Suppressor macrophage (primary cell): ENCODE results near the gene CHCHD6.
A peak's percentile ranks its signal among the peaks of the same experiment; 100 is the strongest.

Experiments used
- DNase-seq, 4 experiments: peaks; one replicate each; pipeline ENCODE4 v3.0.0-alpha.2; 2020 to 2022
- total RNA-seq, 17 experiments: gene quantifications; one replicate each; lab custom pipeline; 2026; ENCODE audit warnings: mixed read lengths in 6 of 17, inconsistent platforms in 3 of 17; lab: John Stamatoyannopoulos, UW

Gene CHCHD6, protein sequence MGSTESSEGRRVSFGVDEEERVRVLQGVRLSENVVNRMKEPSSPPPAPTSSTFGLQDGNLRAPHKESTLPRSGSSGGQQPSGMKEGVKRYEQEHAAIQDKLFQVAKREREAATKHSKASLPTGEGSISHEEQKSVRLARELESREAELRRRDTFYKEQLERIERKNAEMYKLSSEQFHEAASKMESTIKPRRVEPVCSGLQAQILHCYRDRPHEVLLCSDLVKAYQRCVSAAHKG
- total RNA-seq: 1.2 to 5.9 (median 3.4) reads per million in 17 experiments

DNA sequence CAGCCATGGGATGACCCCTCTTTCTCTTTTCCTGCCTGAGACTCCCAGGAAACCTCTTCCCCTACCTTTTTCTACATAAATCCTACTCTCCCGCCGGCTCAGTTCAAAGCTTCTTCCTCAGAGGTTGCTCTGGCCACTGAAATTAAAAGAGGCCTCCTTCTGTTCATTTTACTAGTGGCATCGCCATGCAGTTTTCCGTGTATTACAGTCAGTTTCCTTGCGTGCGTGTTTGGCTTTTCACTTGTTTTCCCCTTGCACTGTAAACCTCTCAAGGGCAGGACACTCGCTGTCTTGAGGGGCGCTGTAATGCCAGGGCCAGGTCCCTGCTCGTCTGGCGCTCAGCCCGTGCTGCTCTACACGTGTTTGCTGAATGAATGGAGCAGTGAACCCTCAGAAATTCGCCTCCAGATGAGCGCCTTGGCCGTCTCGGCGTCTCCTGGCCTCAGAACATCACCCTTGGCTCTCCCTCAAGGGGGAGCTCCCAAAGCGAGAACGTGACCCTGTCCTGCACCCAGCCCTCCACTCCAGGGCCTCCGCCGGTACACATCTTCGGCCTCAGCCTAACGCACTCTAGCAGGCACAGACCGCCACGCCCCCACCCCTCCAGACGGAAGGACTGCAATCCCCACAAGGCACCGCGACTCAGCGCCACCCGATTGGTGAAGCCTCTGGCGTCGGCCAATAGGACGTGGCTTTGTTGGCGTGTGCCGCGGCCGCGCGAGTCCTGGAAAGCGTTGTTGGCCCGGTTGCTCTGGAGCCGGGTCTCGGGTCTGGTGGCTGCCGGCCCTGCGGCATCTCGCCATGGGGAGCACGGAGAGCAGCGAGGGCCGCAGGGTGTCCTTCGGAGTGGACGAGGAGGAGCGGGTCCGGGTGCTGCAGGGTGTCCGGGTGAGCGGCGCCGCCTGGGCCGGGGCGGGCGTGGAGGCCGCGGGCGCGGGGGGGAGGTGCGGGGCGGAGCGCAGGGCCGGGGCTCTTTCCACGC lies at the start of gene CHCHD6:
CHCHD6 (plus strand) TSS at position 729 of the 982 bp plus-strand sequence; CDS start at position 802, 73 bp downstream.
- DNase-seq: peak; percentile 96 to 98 (median 98)

DNA sequence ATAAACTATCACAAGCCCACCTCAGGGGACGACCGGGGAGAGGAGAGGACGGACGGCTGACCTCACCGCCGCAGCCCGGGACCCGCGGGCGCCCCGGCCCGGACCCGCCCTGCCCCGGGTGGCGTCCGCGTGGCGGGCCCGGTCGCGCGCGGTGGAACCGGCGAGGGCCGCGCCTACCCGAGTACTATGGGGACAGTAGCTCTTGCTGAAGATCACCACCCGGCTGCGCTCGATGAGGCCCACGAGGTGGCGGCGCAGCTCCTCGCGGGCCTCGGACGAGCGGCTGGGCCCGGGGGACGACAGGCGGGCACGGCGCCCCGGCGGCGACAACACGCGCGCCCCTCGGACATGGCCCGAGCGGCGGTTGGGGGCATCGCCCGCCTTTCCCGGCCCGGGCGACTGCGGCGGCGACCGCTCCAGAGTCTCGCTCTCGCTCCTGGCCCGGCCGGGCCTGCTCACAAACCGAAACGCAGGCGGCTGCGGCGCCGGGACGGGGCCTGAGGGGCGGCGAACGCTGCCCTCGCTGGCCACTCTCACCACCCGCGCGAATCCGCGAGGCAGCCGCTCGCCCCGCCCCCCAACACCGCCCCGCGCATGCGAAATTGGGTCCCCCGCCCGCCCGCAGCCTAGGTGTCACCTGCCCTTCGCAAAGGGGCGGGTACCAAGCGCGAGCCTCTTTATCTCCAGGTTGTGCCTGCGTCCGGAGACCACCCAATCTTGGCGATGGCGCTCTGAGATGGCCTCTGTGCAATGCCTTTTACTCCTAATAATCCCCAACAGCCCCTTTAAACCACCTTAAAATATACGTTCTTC lies 49.3 kb upstream of the CHCHD6 start, which contains the start of gene TXNRD3:
TXNRD3 (minus strand) TSS at position 554 of the 813 bp plus-strand sequence.
- peak; percentile 62 to 91 (median 78) for DNase-seq

DNA sequence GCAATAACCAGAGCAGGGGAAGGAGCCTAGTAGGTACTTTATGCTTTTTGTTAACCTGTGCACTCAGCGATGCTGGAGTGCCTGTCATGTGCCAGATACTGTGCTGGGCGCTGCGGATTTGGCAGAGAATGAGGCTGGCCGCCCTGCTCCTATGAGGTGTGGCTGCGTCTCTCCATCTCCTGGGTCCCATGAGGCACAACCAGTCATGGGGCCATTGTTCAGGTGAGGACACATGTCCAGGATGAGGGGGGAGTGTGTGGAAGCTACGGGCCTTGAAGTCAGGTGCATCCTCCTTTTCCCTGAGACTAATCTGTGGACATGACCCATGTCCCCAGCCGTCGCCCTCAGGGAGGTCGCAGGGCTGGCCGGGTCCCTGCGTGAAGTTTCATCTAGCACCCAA lies 48.2 kb upstream of the CHCHD6 start:
- no peak for DNase-seq

DNA sequence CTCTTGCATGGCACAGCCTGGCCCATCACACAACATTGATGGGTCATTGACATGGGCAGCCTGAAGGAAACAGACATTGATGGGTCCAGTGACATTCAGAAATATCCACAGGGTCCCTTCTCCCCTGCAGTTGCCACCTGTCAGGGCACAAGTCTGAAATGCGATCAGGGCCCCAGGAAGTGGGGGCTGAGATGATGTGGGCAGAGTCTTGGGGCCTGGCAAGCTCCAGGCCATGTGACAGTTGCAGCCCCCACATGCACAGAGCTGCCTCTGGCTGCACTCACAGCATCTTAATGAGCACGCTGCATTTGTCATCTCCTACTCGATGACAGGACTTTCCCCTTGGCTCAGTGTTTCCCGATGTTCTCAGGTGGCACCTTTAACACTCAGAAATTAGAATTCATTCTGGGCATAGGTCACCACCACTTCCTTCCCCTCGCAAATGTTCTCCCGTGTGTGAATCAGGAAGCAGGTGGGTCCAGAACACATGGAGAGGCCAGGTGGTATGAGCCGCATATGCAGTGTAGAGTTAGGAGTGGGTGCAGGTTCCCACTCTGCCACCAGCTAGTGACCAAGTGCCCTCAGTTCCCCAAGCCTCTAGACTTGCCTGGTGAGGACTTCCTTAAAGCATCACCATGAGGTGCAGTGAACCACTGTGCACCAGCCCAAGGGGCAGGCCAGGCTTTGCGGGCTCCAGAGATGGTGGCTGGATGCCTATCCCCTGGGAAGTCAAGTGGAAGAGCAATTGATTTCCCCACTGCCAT lies 47.5 kb upstream of the CHCHD6 start:
- peak in 3 of 4 experiments; percentile 26 to 49 (median 36) for DNase-seq

DNA sequence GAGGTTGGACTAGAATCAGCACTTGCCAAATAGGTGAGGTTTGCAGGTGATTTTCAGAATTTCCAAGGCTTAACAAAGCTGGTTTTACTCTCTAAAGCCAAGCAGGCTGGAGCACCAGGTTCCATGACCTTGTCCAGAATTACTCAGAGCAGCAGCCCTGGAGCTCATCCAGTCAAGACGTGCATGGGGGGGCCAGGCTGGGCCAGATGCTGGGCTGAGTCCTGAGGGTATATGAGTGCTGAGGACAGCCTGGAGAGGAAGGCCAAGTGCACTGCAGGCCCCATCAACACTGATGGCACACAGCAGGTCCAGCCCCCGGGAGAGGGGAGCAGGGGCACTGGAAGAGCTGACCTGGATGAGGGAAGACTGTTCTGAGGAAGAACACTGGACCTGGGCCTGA lies 46.1 kb upstream of the CHCHD6 start:
- no peak for DNase-seq

DNA sequence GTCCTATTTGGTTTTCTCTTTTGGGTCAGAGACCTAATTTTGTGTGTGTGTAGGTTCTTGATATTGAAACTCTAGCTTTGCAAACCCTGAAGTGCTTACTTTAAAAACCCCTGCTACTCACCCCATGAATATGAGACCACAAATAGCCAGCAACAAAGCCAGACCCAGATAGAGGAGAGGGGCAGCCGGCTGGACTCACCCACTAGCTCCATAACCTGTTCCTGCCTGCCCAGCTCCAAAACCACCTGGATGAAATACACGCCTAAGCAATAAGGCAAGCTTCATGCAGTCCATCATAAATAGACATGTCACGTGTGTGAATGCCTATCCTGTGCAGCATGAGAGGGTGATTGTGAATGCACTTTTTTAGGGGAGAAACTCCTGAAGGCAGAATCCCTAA lies 45.5 kb upstream of the CHCHD6 start:
- no peak for DNase-seq

DNA sequence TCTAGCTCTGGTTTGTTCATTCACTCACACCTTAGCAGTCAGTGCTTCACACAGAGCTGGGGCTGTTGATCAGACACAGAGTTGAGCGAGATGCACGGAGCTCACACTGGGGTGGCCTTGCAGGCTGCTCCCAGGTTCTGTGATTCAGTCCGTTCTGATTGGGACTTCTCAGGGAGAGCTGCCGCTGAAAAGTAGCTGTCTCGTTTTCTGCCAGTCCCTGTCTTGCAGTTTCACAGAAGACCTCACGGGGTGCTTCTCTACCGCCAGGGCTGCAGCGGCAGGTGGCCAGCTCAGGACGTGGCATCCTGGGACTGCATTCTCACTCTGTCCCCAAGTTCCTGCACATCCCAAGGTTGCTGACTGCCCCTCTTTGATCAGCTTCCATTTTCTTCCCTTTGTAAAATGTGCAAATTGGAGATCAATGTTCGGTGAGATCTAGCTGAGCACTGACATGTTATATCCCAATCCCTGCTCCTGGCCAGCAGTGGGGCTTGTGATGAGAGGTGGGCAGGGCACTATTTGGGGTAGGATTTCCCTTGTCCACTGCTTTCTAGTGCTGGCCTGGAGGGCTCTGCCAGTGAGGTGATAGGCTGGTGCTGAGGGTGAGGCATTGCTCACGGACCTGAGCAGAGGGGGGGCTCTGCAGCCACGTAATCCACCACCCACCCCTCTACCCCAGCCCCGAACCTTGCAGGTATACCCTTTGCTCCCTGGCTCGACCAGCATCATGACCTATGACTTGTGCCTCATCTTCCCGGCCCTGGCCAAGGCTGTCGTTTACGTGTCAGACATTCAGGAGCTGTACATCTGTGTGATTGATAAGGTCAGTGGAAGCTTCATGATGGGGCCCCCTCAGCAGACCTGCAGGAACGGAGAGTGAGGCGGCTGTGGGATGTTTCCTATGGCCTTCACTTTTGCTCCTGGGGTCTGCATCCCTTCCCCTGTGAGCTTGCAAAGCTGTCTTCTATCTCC lies 43.8 kb upstream of the CHCHD6 start:
- no peak for DNase-seq

DNA sequence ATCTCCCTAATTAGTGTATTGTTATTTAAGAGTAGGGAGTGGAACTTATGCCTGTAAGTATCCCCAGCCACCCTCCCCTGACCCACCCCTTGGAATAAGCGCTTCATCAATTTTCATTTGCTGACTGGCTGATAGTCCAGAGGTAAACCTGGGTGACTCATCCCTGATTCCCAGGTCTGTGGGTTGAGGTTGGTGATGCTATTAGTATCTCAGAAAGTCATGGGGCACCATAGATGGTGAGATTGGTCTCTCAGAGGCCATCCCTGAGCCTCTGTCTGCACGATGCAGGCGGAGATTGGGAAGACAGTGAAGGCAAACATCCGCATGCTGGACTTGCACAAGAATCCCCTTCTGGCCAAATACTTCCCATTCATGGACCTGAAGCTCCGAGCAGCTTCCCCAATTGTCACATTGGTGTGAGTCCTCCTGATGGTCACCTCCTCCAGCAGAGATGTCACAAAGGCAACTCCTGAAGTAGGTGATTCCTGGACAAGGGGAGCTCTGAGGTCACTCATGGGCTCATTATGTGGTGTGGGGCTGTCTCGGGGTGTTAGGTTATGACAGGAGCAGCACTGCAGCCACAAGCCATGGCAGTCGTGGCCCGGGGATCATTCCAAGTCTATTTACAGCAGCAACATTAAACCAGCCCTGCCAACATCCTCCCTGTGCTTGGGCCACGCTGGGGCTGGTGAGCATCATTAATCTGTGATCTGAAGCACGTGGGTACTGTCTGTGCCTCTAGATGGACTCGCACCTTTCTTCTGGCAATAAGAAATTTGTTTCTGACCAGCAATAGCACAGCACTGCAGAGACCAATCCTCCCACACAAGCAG lies 42.3 kb upstream of the CHCHD6 start:
- DNase-seq: peak; percentile 35 to 66 (median 62)

DNA sequence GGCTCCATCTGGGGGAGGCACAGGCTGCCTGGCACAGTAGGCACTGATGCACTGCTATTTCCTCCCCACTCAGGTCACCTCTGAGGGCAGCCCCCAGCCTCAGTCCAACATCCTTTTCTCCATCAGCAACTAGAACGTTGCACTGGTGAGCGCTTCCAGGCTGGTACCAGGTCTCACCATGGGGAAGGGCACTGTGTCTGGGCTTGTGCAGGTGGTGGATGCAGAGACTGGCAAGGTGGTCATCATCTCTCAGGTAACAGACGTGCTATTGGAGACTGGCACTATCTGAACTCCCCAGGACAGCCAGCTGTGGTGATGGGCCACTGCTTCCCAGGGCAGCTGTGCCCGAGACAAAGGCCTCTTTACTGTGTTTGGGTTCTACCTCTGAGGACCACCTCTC lies 40.8 kb upstream of the CHCHD6 start:
- DNase-seq: no peak

DNA sequence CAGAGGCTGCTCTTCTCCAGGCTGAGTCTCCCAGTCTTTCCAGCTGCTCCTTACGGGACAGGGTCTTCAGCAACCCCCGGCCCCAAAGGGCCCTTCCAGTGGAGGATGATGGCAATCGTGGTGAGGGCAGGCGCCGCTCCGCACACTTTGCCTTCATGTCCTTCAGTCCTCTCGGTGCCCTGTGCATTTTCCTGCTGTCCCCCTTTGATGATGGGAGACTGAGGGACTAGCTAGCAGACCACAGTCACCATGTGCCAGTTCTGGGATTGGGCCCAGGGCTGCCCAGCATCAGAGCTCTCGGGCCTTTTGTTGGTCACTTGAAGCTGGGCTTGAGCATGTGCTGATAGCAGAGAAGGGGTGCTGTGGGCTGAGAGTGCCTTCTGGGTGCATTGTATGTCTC lies 40.3 kb upstream of the CHCHD6 start:
- DNase-seq: no peak

DNA sequence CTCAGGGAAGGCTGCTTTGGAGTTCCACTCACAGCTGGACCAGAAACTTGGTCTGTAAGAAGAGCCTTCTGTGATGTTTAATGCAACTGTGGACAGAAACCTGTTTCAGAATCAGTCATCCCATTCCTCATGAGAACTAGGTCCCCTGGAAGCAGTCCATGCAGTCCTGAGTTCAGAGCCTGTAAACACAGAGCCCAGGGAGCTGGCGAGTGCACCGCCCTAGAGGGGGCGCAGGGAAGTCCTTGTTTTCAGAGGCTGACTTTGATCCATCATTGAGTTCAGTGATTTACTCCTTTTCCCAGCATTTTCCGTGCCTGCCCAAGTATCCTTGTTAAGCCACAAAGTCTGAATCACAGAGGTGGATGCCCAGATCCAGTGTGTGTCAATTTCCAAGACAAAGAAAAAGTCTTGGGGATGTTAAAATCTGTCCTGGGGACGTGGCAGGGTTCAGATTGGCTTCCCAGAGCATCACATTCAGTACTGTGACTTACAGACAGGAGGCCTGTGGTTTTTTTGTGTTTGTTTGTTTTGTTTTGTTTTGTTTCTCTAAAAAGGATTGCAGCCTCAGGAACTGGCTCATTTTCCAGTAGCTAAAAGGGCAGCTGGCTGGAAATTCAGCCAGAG lies 39.3 kb upstream of the CHCHD6 start:
- DNase-seq: no peak

DNA sequence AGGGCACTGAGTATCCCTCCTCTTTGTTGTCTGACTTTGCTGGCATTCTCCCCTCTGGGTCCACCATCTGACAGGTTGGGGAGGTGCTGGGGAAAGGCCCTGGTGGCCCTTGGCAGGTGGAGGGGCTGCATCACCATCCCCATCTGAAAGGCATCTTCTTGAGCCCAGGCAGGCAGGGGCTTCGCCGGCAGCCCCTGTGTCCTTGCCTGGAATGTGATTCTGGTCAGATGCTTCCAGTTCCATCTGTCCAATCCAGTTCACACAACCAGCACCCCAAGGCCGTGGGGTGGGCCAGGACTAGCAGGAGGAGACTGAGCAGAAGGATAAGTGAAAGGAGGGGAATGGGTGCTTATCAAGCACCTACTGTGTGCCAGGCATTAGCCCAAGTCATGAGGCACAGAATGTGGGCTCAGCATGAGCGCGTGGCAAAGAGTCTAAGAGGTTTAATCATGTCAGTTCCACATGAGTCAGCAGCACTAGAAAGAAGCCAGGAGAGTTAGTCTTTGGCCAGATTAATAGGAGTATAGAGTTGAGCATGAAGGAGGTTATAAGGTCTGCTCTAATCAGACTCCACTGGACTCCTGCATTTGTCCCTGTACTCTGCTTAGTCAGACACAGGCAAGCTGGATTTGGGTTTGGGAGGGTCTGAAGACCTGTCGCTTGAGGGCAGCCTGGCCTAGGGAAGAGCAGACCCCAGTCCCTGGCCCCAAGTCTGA lies 38.7 kb upstream of the CHCHD6 start:
- DNase-seq: no peak

DNA sequence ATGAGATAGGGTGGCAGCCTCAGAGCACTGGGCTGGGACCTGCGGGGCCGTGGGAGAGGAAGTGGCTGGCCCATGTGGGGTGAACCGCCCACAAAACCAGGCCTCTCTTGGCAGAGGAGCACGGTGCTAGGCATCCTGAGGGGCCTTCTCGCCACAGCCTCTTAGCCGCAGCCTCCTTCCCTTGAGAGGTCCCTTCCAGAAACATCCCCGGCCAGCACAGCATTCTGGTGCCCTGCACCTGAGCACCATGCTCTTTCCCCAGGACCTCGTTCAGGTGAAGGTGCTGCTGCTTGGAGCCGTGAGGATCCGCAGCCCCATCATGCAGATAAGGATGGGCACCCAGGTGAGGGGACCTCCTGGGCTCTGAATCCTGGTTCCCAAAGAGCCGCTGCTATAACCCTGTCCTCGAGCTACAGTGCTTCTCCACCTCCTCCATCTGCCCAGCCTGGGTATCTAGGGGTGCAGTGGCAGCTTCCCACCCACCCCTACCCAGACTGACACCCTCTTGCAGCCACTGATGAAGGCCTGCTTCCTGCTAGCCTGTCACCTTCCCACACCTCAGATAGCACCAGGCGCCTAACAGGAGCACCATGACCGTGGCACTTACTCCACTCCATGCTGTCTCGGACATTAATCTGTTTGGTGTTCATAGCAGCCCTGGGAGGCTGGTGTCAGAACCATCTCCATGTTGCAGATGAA lies 37.9 kb upstream of the CHCHD6 start:
- DNase-seq: no peak

DNA sequence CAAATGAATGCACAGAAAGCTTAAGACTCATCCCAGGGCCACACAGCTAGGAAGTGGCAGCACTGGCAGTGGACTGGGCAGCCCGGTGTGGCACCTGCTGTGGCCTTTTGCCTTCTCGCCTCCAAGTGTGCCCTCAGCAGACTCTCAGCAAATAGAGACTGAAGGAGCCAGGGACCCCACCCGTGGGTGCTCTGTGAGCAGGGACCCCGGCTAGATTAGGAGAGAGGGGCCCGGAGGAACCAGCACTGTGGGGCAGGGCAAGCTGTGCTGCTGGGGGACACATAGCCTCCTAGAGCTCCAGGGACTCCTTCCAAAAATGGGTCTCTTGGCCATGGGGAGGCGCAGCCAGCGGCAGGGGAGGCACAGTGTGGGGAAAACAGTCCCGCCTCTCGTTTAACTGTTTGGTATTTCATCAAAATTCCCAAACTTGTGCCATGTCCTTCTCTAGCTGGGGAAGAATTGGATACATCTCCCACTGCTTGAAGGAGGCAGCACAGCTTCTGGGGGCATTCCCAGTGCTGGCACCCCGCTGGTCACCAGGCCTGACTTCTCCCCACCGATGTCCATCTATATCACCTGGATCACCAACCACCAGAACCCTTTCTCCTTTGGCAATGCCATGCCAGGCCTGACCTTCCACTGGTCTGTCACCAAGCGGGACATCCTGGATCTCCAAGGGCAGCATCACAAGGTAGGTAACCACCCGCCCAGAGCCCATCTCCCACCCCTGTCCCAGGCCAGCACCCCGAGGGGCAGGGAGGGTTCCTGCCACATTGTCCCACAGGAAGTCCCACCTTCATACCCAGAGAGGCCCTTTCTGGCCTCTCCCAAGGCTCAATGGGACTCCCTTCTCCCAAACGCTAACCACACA lies 37.1 kb upstream of the CHCHD6 start:
- DNase-seq: no peak

DNA sequence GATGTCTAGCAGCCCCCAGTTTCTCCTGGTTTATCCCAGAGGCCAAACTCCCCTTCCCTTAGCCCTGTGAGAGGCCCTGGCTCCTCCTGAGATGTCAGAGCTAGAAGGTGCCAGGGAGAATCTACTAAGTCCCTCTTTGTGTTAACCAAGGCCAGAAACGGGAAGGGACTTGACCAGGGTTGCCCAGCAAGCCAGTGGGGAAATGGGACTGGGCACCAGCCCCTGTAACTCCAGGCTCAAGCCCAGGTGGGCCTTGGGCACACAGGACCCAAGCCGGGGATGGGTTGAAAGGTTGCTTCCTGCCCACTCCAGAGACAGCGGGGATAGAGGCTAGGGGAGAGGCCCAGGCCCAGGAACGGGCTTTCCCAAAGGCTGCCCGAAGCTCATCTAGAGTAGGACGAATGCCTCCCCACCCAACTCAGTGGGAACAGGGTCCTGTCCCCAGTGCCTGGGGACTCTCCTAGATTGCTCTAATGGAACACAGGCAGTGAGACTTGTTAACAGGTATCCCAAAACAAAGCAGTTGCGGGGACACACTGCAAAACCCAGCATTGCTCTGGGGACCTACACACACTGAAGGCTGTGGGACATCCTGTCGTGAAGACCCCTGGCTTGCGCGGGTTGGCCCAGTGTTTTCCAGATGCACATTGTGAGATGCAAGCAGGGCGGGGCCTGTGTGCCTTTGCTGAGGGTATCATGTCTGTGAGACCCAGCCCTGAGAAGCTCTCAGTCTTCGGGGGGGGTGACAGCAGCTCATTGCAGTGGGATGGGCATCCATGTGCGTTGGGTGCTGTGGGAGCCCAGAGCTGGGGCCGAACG lies 36.2 kb upstream of the CHCHD6 start:
- DNase-seq: no peak
